HUDEP-2 (cell line): Measurements from ENCODE around the gene SLC24A3.

Experiments used
- DNase-seq, 76 experiments: peaks; one replicate each; lab custom pipeline; 2025; ENCODE audit not compliant: unreplicated experiment in 76 of 76; lab: John Stamatoyannopoulos, UW

SLC24A3 gene

GRCh38 chr20:19335916-19336315 is 123.5 kb downstream of the SLC24A3 start:
- no peak for DNase-seq

GRCh38 chr20:19336631-19337030 is 124.2 kb downstream of the SLC24A3 start:
- DNase-seq: no peak

GRCh38 chr20:19338380-19338779 is 125.9 kb downstream of the SLC24A3 start:
- DNase-seq: no peak

GRCh38 chr20:19338960-19339359 is 126.5 kb downstream of the SLC24A3 start:
- DNase-seq: no peak

GRCh38 chr20:19341348-19342053 is 129.1 kb downstream of the SLC24A3 start:
- no peak for DNase-seq

GRCh38 chr20:19344341-19344740 is 131.9 kb downstream of the SLC24A3 start:
- no peak for DNase-seq

- no peak for DNase-seq
Measured at GRCh38 chr20:19347943-19348456, 135.6 kb downstream of the SLC24A3 start.

GRCh38 chr20:19348582-19348981 is 136.1 kb downstream of the SLC24A3 start:
- no peak for DNase-seq

- DNase-seq: no peak
Measured at GRCh38 chr20:19349879-19350278, 137.4 kb downstream of the SLC24A3 start.

- DNase-seq: no peak
Measured at GRCh38 chr20:19351542-19351941, 139.1 kb downstream of the SLC24A3 start.

GRCh38 chr20:19354950-19355349 is 142.5 kb downstream of the SLC24A3 start:
- DNase-seq: no peak

- no peak for DNase-seq
Measured at GRCh38 chr20:19361790-19362189, 149.3 kb downstream of the SLC24A3 start.

GRCh38 chr20:19363476-19363875 is 151.0 kb downstream of the SLC24A3 start:
- DNase-seq: no peak

- no peak for DNase-seq
Measured at GRCh38 chr20:19367591-19367990, 155.1 kb downstream of the SLC24A3 start.

GRCh38 chr20:19368351-19368750 is 155.9 kb downstream of the SLC24A3 start:
- no peak for DNase-seq

GRCh38 chr20:19370076-19371075 is 157.9 kb downstream of the SLC24A3 start:
- DNase-seq: no peak

GRCh38 chr20:19371112-19371511 is 158.7 kb downstream of the SLC24A3 start:
- DNase-seq: no peak

- no peak for DNase-seq
Measured at GRCh38 chr20:19374216-19374615, 161.8 kb downstream of the SLC24A3 start.

- DNase-seq: no peak
Measured at GRCh38 chr20:19375395-19375794, 163.0 kb downstream of the SLC24A3 start.

- no peak for DNase-seq
Measured at GRCh38 chr20:19375801-19376200, 163.4 kb downstream of the SLC24A3 start.

- DNase-seq: no peak
Measured at GRCh38 chr20:19376451-19377229, 164.2 kb downstream of the SLC24A3 start.
